Mesendoderm (in vitro differentiated cells): ENCODE measurements around the gene SQSTM1.

Experiments
- DNase-seq: peaks from one replicate; pipeline ENCODE4 v3.0.0; 2013
- H2AK5ac ChIP-seq: 2 replicates; pipeline ENCODE4 v1.6.1; 2013; ENCODE audit warnings: low read length, inconsistent platforms
- H2BK120ac ChIP-seq: 2 replicates; pipeline ENCODE4 v1.6.1; 2013; ENCODE audit warnings: low read depth, mild to moderate bottlenecking, low read length, moderate library complexity, mixed read lengths
- H2BK15ac ChIP-seq: replicated peaks from 2 replicates; pipeline ENCODE4 v1.6.1; 2013; ENCODE audit warnings: low read depth, mild to moderate bottlenecking, moderate library complexity
- H2BK5ac ChIP-seq: 2 replicates; pipeline ENCODE4 v1.6.1; 2013; ENCODE audit warnings: low read length, inconsistent platforms
- H3K18ac ChIP-seq: 2 replicates; pipeline ENCODE4 v1.6.1; 2013; ENCODE audit warnings: mild to moderate bottlenecking, low read length, mixed read lengths
- H3K23ac ChIP-seq: one replicate; pipeline ENCODE4 v1.6.1; 2013; ENCODE audit warnings: low read length
- H3K27ac ChIP-seq: 2 replicates; pipeline ENCODE4 v1.5.1; 2013; ENCODE audit warnings: low read depth, mild to moderate bottlenecking, inconsistent platforms, low read length, moderate library complexity
- H3K27me3 ChIP-seq: 2 replicates; pipeline ENCODE4 v1.6.1; 2013; ENCODE audit warnings: low read length, control low read depth, mild to moderate bottlenecking, inconsistent platforms; ENCODE audit not compliant: insufficient read depth, poor library complexity
- H3K36me3 ChIP-seq: 2 replicates; pipeline ENCODE4 v1.6.1; 2013; ENCODE audit warnings: low read length, inconsistent platforms; ENCODE audit not compliant: control insufficient read depth, insufficient read depth
- H3K4ac ChIP-seq: one replicate; pipeline ENCODE4 v1.6.1; 2013; ENCODE audit warnings: low read depth, mild to moderate bottlenecking, low read length, moderate library complexity
- H3K4me1 ChIP-seq: 2 replicates; pipeline ENCODE4 v1.6.1; 2013; ENCODE audit warnings: low read depth, low read length, inconsistent platforms; ENCODE audit not compliant: control insufficient read depth
- H3K4me2 ChIP-seq: 2 replicates; pipeline ENCODE4 v1.6.1; 2013; ENCODE audit warnings: low read length
- H3K4me3 ChIP-seq: 2 replicates; pipeline ENCODE4 v1.5.1; 2013; ENCODE audit warnings: mild to moderate bottlenecking, low read length
- H3K56ac ChIP-seq: one replicate; pipeline ENCODE4 v1.6.1; 2013; ENCODE audit warnings: low read length
- H3K79me1 ChIP-seq: 2 replicates; pipeline ENCODE4 v1.6.1; 2013; ENCODE audit warnings: low read length, inconsistent platforms
- H3K79me2 ChIP-seq: 2 replicates; pipeline ENCODE4 v1.6.1; 2013; ENCODE audit warnings: mild to moderate bottlenecking, low read length; ENCODE audit not compliant: control insufficient read depth, insufficient read depth
- H3K9ac ChIP-seq: 2 replicates; pipeline ENCODE4 v1.6.1; 2013; ENCODE audit warnings: low read length, inconsistent platforms
- H4K5ac ChIP-seq: one replicate; pipeline ENCODE4 v1.6.1; 2013; ENCODE audit warnings: low read length
- H4K8ac ChIP-seq: one replicate; pipeline ENCODE4 v1.6.1; 2013; ENCODE audit warnings: low read depth, mild to moderate bottlenecking, control low read depth, low read length, moderate library complexity
- WGBS: extraction: QIAGEN DNeasy Blood & Tissue Kit; methylation state at CpG from one replicate; pipeline ENCODE4 v1.1.7; 2013; ENCODE audit warnings: low lambda C conversion rate, missing lambda C conversion rate; ENCODE audit not compliant: insufficient coverage; ENCODE audit errors: extremely low coverage; 5-methylcytosine and 5-hydroxymethylcytosine counted together

The SQSTM1 gene

DNA sequence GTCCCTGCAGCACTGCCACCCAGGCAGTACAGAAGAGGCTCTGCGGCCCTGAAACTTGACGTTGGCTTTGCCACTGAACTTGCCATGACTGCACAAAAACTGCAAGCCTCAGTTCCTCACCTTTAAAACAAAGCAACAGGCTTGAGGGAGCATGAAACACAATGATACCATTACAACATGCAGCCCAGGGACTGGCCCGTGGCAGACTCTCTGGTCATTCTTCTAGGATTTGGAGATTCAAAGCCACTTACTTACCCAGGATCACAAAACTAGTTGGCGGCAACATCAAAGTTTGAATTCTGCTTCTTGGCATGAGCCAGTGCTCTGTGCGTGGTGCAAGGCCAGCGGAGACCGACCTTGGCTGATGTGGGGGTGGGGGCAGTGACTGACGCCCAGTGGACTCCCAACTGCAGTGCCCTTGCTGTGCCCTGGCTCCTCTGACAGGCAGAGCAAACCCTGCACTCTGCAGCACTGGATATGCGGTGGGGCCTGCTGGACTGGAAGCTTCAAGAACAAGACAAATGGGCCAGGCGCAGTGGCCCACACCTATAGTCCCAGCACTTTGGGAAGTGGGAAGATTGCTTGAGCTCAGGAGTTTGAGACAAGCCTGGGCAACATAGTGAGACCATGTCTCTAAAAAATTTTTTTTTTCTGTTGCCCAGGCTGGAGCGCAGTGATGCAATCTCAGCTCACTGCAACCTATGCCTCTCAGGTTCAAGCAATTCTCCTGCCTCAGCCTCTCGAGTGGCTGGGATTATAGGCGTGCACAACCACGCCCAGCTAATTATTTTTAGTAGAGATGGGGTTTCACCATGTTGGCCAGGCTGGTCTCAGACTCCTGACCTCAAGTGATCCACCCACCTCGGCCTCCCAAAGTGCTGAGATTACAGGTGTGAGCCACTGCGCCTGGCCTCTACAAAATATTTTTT, 18.9 kb downstream of the SQSTM1 start:
- peaks cover 15% of the 10 kb centered on the region for H3K36me3 ChIP-seq
- H2AK5ac ChIP-seq, result no peak overlapping the region
- no peak overlapping the region for H2BK120ac ChIP-seq
- no peak overlapping the region for H3K9ac ChIP-seq
- no peaks in the 10 kb centered on the region for H3K79me1 ChIP-seq
- H3K4me1 ChIP-seq, result no peaks in the 10 kb centered on the region
- H2BK5ac ChIP-seq, result no peak overlapping the region
- H3K4me3 ChIP-seq, result no peak overlapping the region
- no peak overlapping the region for H3K56ac ChIP-seq
- H3K4ac ChIP-seq, result no peak overlapping the region
- no peak overlapping the region for H2BK15ac ChIP-seq
- H3K79me2 ChIP-seq, result no peaks in the 10 kb centered on the region
- WGBS, result no CpG with 5 or more reads among the region's 16 CpGs
- H3K27ac ChIP-seq, result no peak overlapping the region
- H3K27me3 ChIP-seq, result no peaks in the 10 kb centered on the region
- no peak overlapping the region for H3K4me2 ChIP-seq
- H4K8ac ChIP-seq, result no peak overlapping the region
- no peak overlapping the region for H3K18ac ChIP-seq
- no peak overlapping the region for H3K23ac ChIP-seq
- no peak for DNase-seq
- H4K5ac ChIP-seq, result no peak overlapping the region

DNA sequence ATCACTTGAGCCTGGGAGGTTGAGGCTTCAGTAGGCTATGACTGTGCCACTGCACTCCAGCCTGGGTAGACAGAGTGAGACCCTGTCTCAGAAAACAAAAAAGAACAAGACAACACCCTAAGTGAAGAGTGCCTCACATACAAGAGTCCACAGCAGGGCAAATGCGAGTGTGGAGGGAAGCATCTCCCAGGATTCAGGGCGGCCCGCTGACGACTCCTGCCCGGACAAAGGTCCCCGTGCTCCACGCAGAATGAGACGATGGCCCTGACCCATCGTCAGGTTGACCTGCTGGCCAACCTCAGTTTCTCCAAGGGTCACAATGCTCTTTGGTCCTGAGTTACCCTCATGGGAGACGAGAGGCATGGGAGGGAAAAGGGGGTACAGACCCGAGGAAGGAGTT, 19.6 kb downstream of the SQSTM1 start:
- H3K18ac ChIP-seq, result no peak overlapping the region
- peaks cover 15% of the 10 kb centered on the region for H3K36me3 ChIP-seq
- no peaks in the 10 kb centered on the region for H3K4me1 ChIP-seq
- H4K5ac ChIP-seq, result no peak overlapping the region
- no peak for DNase-seq
- WGBS, result no CpG with 5 or more reads among the region's 11 CpGs
- no peak overlapping the region for H2BK15ac ChIP-seq
- H3K4ac ChIP-seq, result no peak overlapping the region
- H2AK5ac ChIP-seq, result no peak overlapping the region
- H2BK5ac ChIP-seq, result no peak overlapping the region
- H3K9ac ChIP-seq, result no peak overlapping the region
- H3K56ac ChIP-seq, result no peak overlapping the region
- no peak overlapping the region for H4K8ac ChIP-seq
- no peaks in the 10 kb centered on the region for H3K79me2 ChIP-seq
- no peak overlapping the region for H3K4me2 ChIP-seq
- H3K27me3 ChIP-seq, result no peaks in the 10 kb centered on the region
- no peak overlapping the region for H3K27ac ChIP-seq
- no peak overlapping the region for H2BK120ac ChIP-seq
- H3K79me1 ChIP-seq, result no peaks in the 10 kb centered on the region
- H3K4me3 ChIP-seq, result no peak overlapping the region
- H3K23ac ChIP-seq, result no peak overlapping the region

DNA sequence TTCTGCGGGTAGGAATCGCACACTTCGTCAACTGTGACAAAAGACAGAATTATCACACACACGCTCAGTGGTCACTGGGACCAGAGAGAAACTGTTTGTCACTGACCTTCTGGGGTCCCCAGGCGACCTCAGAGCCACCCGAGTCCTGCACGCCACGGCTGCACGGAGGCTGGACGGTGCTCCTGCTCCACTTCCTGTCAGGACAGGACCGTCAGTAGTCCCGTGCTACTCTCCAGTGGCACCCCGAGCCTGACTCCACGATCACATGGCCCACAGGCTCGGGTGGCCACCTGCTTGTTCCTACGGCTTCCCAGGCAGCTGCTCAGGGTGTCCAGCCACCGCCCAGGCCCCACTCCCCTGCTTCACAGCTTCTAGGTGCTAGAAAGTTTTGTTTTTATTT, 20.1 kb downstream of the SQSTM1 start:
- H2BK15ac ChIP-seq, result no peak overlapping the region
- peaks cover 15% of the 10 kb centered on the region for H3K36me3 ChIP-seq
- no peak overlapping the region for H3K4ac ChIP-seq
- H3K4me2 ChIP-seq, result no peak overlapping the region
- no peak overlapping the region for H3K4me3 ChIP-seq
- no peak overlapping the region for H4K5ac ChIP-seq
- H3K27me3 ChIP-seq, result no peaks in the 10 kb centered on the region
- H3K56ac ChIP-seq, result no peak overlapping the region
- no peak for DNase-seq
- no peak overlapping the region for H3K27ac ChIP-seq
- H3K18ac ChIP-seq, result no peak overlapping the region
- H2AK5ac ChIP-seq, result no peak overlapping the region
- no peaks in the 10 kb centered on the region for H3K79me1 ChIP-seq
- H2BK5ac ChIP-seq, result no peak overlapping the region
- no peaks in the 10 kb centered on the region for H3K4me1 ChIP-seq
- no peak overlapping the region for H3K9ac ChIP-seq
- no peak overlapping the region for H3K23ac ChIP-seq
- H2BK120ac ChIP-seq, result no peak overlapping the region
- no CpG with 5 or more reads among the region's 17 CpGs for WGBS
- H4K8ac ChIP-seq, result no peak overlapping the region
- H3K79me2 ChIP-seq, result no peaks in the 10 kb centered on the region

DNA sequence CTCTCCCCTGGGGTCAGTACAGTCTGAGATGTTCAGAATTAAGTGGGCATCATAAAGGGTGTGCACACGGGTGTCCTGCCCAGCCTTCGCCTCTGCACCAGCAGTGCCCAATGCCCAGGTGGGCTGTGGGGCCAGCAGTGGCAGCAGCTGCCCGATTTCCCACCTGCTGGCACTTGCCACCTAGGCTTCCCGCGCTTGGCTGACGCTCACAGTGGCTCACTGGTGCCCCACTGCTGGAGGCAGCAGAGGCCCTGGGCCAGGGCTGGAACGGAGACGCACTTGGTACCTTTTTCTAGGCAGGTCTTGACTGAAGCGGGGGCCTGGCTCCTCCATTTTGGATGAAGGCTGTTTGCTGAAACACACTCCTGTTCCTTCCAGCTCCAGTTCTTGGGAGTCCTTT, 20.9 kb downstream of the SQSTM1 start:
- H3K56ac ChIP-seq, result no peak overlapping the region
- no peaks in the 10 kb centered on the region for H3K79me2 ChIP-seq
- WGBS, result no CpG with 5 or more reads among the region's 9 CpGs
- H3K18ac ChIP-seq, result no peak overlapping the region
- H4K8ac ChIP-seq, result no peak overlapping the region
- H3K23ac ChIP-seq, result no peak overlapping the region
- peaks cover 7% of the 10 kb centered on the region for H3K36me3 ChIP-seq
- H2BK120ac ChIP-seq, result no peak overlapping the region
- no peak overlapping the region for H3K27ac ChIP-seq
- no peak for DNase-seq
- H3K4me2 ChIP-seq, result no peak overlapping the region
- H3K4ac ChIP-seq, result no peak overlapping the region
- no peak overlapping the region for H2BK5ac ChIP-seq
- H2AK5ac ChIP-seq, result no peak overlapping the region
- no peak overlapping the region for H2BK15ac ChIP-seq
- no peaks in the 10 kb centered on the region for H3K4me1 ChIP-seq
- H3K9ac ChIP-seq, result no peak overlapping the region
- no peak overlapping the region for H4K5ac ChIP-seq
- no peak overlapping the region for H3K4me3 ChIP-seq
- H3K79me1 ChIP-seq, result no peaks in the 10 kb centered on the region
- no peaks in the 10 kb centered on the region for H3K27me3 ChIP-seq

DNA sequence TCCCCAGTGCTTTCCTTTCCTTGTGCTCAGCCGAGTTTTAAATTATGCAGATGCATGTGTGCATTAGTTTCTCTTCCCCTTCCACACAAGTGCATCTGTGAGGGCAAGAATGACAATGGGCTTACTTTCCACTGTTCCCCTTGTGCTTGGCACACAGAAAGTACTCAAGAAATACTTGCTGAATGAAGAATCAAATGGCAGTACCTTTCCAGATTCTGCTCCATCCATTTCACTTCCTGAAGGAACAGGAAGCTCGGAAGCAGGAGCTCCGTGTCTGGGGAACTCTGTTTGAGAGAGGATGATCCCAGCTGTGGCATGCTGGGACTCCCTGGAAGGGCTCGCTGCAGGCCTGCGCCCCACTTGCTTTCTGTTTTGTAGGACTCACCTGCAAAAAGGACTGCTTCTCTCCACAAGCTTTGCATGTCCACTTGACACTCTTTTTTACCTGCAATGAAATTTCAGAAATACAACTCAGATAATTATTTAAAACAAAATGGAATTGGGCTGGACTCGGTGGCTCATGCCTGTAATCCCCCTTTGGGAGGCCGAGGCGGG, 32.4 kb downstream of the SQSTM1 start:
- H2AK5ac ChIP-seq, result no peak overlapping the region
- no peak overlapping the region for H3K56ac ChIP-seq
- H3K27me3 ChIP-seq, result no peaks in the 10 kb centered on the region
- no peak for DNase-seq
- H3K4me3 ChIP-seq, result no peak overlapping the region
- no peaks in the 10 kb centered on the region for H3K79me2 ChIP-seq
- no peak overlapping the region for H3K27ac ChIP-seq
- no peaks in the 10 kb centered on the region for H3K4me1 ChIP-seq
- no peak overlapping the region for H4K8ac ChIP-seq
- H3K4ac ChIP-seq, result no peak overlapping the region
- no CpG with 5 or more reads among the region's 8 CpGs for WGBS
- H2BK15ac ChIP-seq, result no peak overlapping the region
- no peak overlapping the region for H3K18ac ChIP-seq
- H4K5ac ChIP-seq, result no peak overlapping the region
- H3K79me1 ChIP-seq, result no peaks in the 10 kb centered on the region
- no peak overlapping the region for H3K23ac ChIP-seq
- no peak overlapping the region for H3K4me2 ChIP-seq
- peaks cover 3% of the 10 kb centered on the region for H3K36me3 ChIP-seq
- no peak overlapping the region for H2BK120ac ChIP-seq
- no peak overlapping the region for H3K9ac ChIP-seq
- no peak overlapping the region for H2BK5ac ChIP-seq
